Keratinocyte (primary cell): Measurements from ENCODE around the gene MYOZ3.

Experiments
- EZH2 ChIP-seq: IDR thresholded peaks from one replicate; pipeline ENCODE4 v1.6.1; 2012; ENCODE audit warnings: inconsistent platforms, mild to moderate bottlenecking, low read length, moderate library complexity
- TF ChIP-seq, protein P1 (sequence below), 3 experiments: IDR thresholded peaks in 1 of 3; conservative IDR thresholded peaks in 1 of 3; optimal IDR thresholded peaks in 1 of 3; 2 replicates in 2 of 3; 3 replicates in 1 of 3; pipeline versions ENCODE3 to v1.5.1; 2011; ENCODE audit warnings: low read length in 3 of 3, mild to moderate bottlenecking in 3 of 3, moderate library complexity in 2 of 3, control low read depth in 1 of 3, inconsistent platforms in 1 of 3; ENCODE audit not compliant: insufficient read depth in 2 of 3; ENCODE audit errors: extremely low read depth in 1 of 3

DNA sequence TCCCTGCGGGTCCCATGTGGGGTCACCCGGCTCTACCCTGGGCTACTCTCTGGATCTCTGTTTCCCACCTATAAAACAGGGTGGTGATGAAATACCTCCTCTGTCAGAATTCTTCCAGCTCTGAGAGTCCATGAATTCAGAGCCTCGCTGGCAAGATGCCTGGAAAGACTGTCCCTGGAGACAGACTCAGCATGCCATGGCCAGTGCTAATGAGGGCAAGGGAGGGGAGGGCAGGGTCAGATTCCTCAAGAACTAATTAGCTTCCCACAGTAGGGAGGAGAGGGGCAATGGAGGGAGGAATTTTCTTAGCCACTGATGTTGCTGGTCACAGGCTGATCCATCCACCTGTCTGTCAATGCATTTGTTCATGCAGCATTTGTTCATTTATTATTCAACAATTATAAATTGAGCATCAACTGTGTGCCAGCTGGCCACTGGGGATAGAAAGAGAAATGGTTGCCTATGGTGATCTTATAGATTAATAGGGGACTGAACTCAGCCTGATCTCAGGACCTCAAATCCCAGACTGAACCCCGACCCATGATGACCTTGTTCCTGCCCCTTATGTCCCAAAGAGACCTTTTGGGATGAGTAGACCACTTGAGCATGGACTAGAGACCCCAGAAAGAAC lies 15.9 kb upstream of the MYOZ3 start:
- no peak for TF ChIP-seq EZH2
- TF ChIP-seq, protein P1, sequence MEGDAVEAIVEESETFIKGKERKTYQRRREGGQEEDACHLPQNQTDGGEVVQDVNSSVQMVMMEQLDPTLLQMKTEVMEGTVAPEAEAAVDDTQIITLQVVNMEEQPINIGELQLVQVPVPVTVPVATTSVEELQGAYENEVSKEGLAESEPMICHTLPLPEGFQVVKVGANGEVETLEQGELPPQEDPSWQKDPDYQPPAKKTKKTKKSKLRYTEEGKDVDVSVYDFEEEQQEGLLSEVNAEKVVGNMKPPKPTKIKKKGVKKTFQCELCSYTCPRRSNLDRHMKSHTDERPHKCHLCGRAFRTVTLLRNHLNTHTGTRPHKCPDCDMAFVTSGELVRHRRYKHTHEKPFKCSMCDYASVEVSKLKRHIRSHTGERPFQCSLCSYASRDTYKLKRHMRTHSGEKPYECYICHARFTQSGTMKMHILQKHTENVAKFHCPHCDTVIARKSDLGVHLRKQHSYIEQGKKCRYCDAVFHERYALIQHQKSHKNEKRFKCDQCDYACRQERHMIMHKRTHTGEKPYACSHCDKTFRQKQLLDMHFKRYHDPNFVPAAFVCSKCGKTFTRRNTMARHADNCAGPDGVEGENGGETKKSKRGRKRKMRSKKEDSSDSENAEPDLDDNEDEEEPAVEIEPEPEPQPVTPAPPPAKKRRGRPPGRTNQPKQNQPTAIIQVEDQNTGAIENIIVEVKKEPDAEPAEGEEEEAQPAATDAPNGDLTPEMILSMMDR (optimal IDR thresholded peaks at IDR 0.05 in 1 of 3, IDR thresholded peaks at IDR 0.05 in 1 of 3, conservative IDR thresholded peaks at IDR 0.05 in 1 of 3; ENCODE audit: extremely low read depth in 1 of 3, insufficient read depth in 2 of 3, low read length in 3 of 3) = no peak
